DOHH2 (cell line): ENCODE results near the gene SGPP1.

Source experiments
- H3F3A ChIP-seq: fragments of 200-600 bp; sonication (generic), shearing (Covaris generic); 2 replicates; pipeline ENCODE4 v1.6.0; 2016; ENCODE audit warnings: antibody characterized with exemption, mild to moderate bottlenecking; ENCODE audit not compliant: control insufficient read depth, insufficient read depth
- H3K27ac ChIP-seq: fragments of 200-600 bp; sonication (generic); 2 replicates; pipeline ENCODE4 v1.5.1; 2014; ENCODE audit warnings: low read depth, mild to moderate bottlenecking, low read length, moderate library complexity
- H3K27me3 ChIP-seq: fragments of 200-600 bp; sonication (generic); 2 replicates; pipeline ENCODE4 v1.6.1; 2014; ENCODE audit warnings: mild to moderate bottlenecking, low read length, mixed read lengths; ENCODE audit not compliant: control insufficient read depth
- H3K36me3 ChIP-seq: fragments of 200-600 bp; sonication (generic); 2 replicates; pipeline ENCODE4 v1.6.1; 2014; ENCODE audit warnings: mild to moderate bottlenecking, low read length, moderate library complexity, mixed read lengths; ENCODE audit not compliant: control insufficient read depth
- H3K4me1 ChIP-seq: fragments of 200-600 bp; sonication (generic); 2 replicates; pipeline ENCODE4 v1.6.1; 2014; ENCODE audit warnings: mild to moderate bottlenecking, low read length, mixed read lengths; ENCODE audit not compliant: control insufficient read depth
- H3K4me2 ChIP-seq: fragments of 200-600 bp; sonication (generic); 2 replicates; pipeline ENCODE4 v1.6.0; 2014; ENCODE audit warnings: mild to moderate bottlenecking, low read length, moderate library complexity
- H3K4me3 ChIP-seq: fragments of 200-600 bp; sonication (generic); 2 replicates; pipeline ENCODE4 v1.5.1; 2014; ENCODE audit warnings: mild to moderate bottlenecking, low read length, mixed read lengths
- H3K79me2 ChIP-seq: fragments of 200-600 bp; sonication (generic); 2 replicates; pipeline ENCODE4 v1.6.1; 2014; ENCODE audit warnings: mild to moderate bottlenecking, low read length, mixed read lengths; ENCODE audit not compliant: control insufficient read depth
- H3K9me2 ChIP-seq: fragments of 200-600 bp; sonication (generic); replicated peaks from 2 replicates; pipeline ENCODE4 v1.6.1; 2014; ENCODE audit warnings: mild to moderate bottlenecking, low read length, mixed read lengths; ENCODE audit not compliant: control insufficient read depth
- H3K9me3 ChIP-seq: fragments of 200-600 bp; sonication (generic); 2 replicates; pipeline ENCODE4 v1.6.1; 2014; ENCODE audit warnings: antibody characterized with exemption, low read length, mixed read lengths; ENCODE audit not compliant: control insufficient read depth, insufficient read depth
- H4K20me1 ChIP-seq: fragments of 200-600 bp; sonication (generic); 2 replicates; pipeline ENCODE4 v1.6.0; 2014; ENCODE audit warnings: low read depth, mild to moderate bottlenecking, antibody characterized with exemption, low read length, moderate library complexity; ENCODE audit not compliant: control insufficient read depth, insufficient read depth
- EZH2phosphoT487 ChIP-seq: fragments of 200-600 bp; sonication (generic); IDR thresholded peaks from 2 replicates; pipeline ENCODE4 v1.6.1; 2017; ENCODE audit warnings: borderline replicate concordance, mild to moderate bottlenecking, antibody characterized with exemption, low read length, moderate library complexity, mixed read lengths
- TF ChIP-seq, protein P1 (sequence below): fragments of 200-600 bp; sonication (generic); IDR thresholded peaks from one replicate; pipeline ENCODE4 v1.5.1; 2014; ENCODE audit warnings: antibody characterized with exemption, mild to moderate bottlenecking, low read depth, low read length; ENCODE audit not compliant: poor library complexity, severe bottlenecking

The SGPP1 gene

DNA sequence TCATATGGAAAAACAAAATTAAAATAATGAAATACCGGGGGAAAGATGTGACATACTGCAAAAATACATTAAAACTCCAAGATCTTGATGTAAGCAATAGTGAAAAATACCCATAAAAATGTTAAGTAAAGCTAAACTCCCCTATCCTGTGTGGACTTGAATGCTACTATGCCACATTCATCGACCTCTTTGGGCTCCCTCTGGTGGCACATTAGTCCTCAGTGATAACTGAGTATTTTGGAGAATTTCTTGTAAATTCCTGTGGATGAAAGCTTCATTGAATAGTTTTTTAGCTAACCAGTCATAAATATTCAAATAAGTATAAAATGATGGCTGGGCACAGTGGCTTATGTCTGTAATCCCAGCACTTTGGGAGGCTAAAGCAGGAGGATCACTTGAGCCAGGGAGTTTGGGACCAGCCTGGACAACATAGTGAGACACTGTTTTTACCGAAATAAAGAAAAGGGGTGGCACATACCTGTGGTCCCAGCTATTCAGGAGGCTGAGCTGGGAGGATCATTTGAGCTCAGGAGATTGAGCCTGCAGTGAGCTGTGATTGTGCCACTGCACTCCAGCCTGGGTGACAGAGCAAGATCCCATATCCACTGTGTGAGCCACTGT is 42.4 kb upstream of the SGPP1 start:
- H3F3A ChIP-seq = no peaks in the 10 kb centered on the region

DNA sequence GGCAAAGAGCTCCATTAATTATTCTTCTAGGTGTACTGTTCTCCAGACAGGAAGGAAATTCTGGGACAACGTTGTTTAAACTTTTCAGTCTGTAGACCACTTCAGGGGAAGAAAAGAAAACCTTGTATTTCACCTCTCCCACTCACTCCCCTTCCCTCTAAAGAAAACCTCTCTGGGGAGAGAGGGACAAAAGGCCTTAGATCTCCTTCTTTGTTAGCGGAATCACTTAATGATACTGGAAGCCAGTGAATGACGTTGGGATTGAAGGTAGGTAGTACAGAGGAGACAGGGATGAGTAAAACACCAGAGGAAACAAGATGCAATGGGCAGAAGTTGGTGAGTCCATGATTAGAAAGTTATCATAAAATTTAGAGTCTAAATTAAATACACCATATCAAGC is 38.7 kb upstream of the SGPP1 start:
- Histone ChIP-seq H3K27ac (no peak overlapping the region), H3K27me3 (no peaks in the 10 kb centered on the region), H3K4me3 (no peak overlapping the region), H3K9me3 (no peaks in the 10 kb centered on the region), H3F3A (no peaks in the 10 kb centered on the region), H3K9me2 (no peaks in the 10 kb centered on the region), H3K4me1 (peaks cover 17% of the 10 kb centered on the region), H3K36me3 (no peaks in the 10 kb centered on the region), H3K4me2 (no peak overlapping the region), H3K79me2 (no peaks in the 10 kb centered on the region), H4K20me1 (no peaks in the 10 kb centered on the region)
- TF ChIP-seq EZH2phosphoT487 = no peak

More for the DNA sequence above, 42.4 kb upstream of the SGPP1 start:
- Histone ChIP-seq H4K20me1 (no peaks in the 10 kb centered on the region), H3K9me3 (no peaks in the 10 kb centered on the region), H3K36me3 (no peaks in the 10 kb centered on the region), H3K27ac (no peak overlapping the region), H3K9me2 (no peaks in the 10 kb centered on the region), H3K79me2 (no peaks in the 10 kb centered on the region), H3K4me2 (no peak overlapping the region), H3K4me1 (peaks cover 17% of the 10 kb centered on the region), H3K27me3 (no peaks in the 10 kb centered on the region), H3K4me3 (no peak overlapping the region)
- no peak for TF ChIP-seq EZH2phosphoT487
- TF ChIP-seq, protein P1, sequence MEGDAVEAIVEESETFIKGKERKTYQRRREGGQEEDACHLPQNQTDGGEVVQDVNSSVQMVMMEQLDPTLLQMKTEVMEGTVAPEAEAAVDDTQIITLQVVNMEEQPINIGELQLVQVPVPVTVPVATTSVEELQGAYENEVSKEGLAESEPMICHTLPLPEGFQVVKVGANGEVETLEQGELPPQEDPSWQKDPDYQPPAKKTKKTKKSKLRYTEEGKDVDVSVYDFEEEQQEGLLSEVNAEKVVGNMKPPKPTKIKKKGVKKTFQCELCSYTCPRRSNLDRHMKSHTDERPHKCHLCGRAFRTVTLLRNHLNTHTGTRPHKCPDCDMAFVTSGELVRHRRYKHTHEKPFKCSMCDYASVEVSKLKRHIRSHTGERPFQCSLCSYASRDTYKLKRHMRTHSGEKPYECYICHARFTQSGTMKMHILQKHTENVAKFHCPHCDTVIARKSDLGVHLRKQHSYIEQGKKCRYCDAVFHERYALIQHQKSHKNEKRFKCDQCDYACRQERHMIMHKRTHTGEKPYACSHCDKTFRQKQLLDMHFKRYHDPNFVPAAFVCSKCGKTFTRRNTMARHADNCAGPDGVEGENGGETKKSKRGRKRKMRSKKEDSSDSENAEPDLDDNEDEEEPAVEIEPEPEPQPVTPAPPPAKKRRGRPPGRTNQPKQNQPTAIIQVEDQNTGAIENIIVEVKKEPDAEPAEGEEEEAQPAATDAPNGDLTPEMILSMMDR = peak; percentile 73

DNA sequence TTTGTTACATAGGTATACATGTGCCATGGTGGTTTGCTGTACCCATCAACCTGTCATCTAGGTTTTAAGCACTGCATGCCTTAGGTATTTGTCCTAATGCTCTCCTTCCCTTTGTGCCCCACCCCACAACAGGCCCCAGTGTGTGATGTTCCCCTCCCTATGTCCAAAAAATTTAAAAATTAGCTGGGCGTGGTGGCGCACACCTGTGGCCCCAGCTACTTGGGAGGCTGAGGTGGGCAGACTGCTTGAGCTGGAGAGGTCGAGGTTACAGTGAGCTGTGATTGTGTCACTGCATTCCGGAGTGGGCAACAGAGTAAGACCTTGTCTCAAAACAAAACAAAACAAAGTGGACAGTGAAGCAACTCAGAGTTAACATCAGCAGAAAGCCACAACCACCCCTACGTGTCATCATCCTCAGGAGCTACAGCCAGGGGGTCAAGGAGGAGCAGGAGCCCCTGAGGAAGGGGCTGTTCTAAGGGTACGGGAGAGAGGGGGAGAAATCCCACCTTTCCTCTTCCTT is 36.8 kb upstream of the SGPP1 start:
- no peaks in the 10 kb centered on the region for H3K9me3 ChIP-seq
- no peak overlapping the region for H3K27ac ChIP-seq
- H3K79me2 ChIP-seq = no peaks in the 10 kb centered on the region
- no peaks in the 10 kb centered on the region for H3K27me3 ChIP-seq
- H3K4me2 ChIP-seq = no peak overlapping the region
- TF ChIP-seq, protein P1 = no peak
- no peak for TF ChIP-seq EZH2phosphoT487
- no peak overlapping the region for H3K4me3 ChIP-seq
- H3K4me1 ChIP-seq = peaks cover 15% of the 10 kb centered on the region
- no peaks in the 10 kb centered on the region for H3K36me3 ChIP-seq
- 0 out of 2 replicates have a peak, but pooled peaks cover 3% of the 10 kb centered on the region for H3F3A ChIP-seq
- H4K20me1 ChIP-seq = no peaks in the 10 kb centered on the region
- no peaks in the 10 kb centered on the region for H3K9me2 ChIP-seq

GRCh38 chr14:63764103-63764502 is 36.2 kb upstream of the SGPP1 start:
- Histone ChIP-seq H3K9me2 (no peaks in the 10 kb centered on the region), H3K27me3 (no peaks in the 10 kb centered on the region), H3K9me3 (no peaks in the 10 kb centered on the region), H3K4me3 (no peak overlapping the region), H4K20me1 (no peaks in the 10 kb centered on the region), H3K4me1 (peaks cover 19% of the 10 kb centered on the region), H3K4me2 (no peak overlapping the region), H3K36me3 (no peaks in the 10 kb centered on the region), H3K27ac (no peak overlapping the region), H3F3A (0 out of 2 replicates have a peak, but pooled peaks cover 3% of the 10 kb centered on the region), H3K79me2 (no peaks in the 10 kb centered on the region)
- TF ChIP-seq EZH2phosphoT487 = no peak
- TF ChIP-seq, protein P1 = no peak
